Loucy (cell line): ENCODE data around the gene MAN1A2.

Experiments used
- H2AFZ ChIP-seq: fragments of 200-600 bp; sonication (generic); 2 replicates; pipeline ENCODE4 v1.6.0; 2016; ENCODE audit warnings: antibody characterized with exemption, mild to moderate bottlenecking, low read length, moderate library complexity
- H3F3A ChIP-seq: fragments of 200-600 bp; 2 replicates; pipeline ENCODE4 v1.6.0; 2016; ENCODE audit warnings: antibody characterized with exemption, low read depth, mild to moderate bottlenecking
- H3K27me3 ChIP-seq: fragments of 200-600 bp; sonication (generic); 2 replicates; pipeline ENCODE4 v1.6.1; 2014; ENCODE audit warnings: low read length, mild to moderate bottlenecking; ENCODE audit not compliant: insufficient read depth, poor library complexity, severe bottlenecking
- H3K36me3 ChIP-seq: fragments of 200-600 bp; sonication (generic); 2 replicates; pipeline ENCODE4 v1.6.1; 2016; ENCODE audit warnings: low read length; ENCODE audit not compliant: insufficient read depth
- H3K4me1 ChIP-seq: fragments of 200-600 bp; sonication (generic); 2 replicates; pipeline ENCODE4 v1.5.1; 2014; ENCODE audit warnings: low read length, mild to moderate bottlenecking; ENCODE audit not compliant: insufficient read depth, poor library complexity, severe bottlenecking
- H3K4me2 ChIP-seq: fragments of 200-600 bp; sonication (generic); 2 replicates; pipeline ENCODE4 v1.6.0; 2014; ENCODE audit warnings: antibody characterized with exemption, low read length, low read depth, mild to moderate bottlenecking; ENCODE audit not compliant: poor library complexity, severe bottlenecking
- H3K4me3 ChIP-seq: fragments of 200-600 bp; sonication (generic); 2 replicates; pipeline ENCODE4 v1.5.1; 2014; ENCODE audit warnings: low read length, mild to moderate bottlenecking, mixed read lengths; ENCODE audit not compliant: poor library complexity, severe bottlenecking
- H3K79me2 ChIP-seq: fragments of 200-600 bp; sonication (generic); 2 replicates; pipeline ENCODE4 v1.6.1; 2014; ENCODE audit warnings: low read length; ENCODE audit not compliant: insufficient read depth
- H3K9ac ChIP-seq: fragments of 200-600 bp; sonication (generic); 2 replicates; pipeline ENCODE4 v1.6.0; 2014; ENCODE audit warnings: mild to moderate bottlenecking, low read depth, low read length, moderate library complexity; ENCODE audit not compliant: poor library complexity, severe bottlenecking
- H3K9me2 ChIP-seq: fragments of 200-600 bp; sonication (generic); replicated peaks from 2 replicates; pipeline ENCODE4 v1.6.1; 2016; ENCODE audit warnings: low read depth, low read length, mixed read lengths
- H3K9me3 ChIP-seq: fragments of 200-600 bp; sonication (generic); 2 replicates; pipeline ENCODE4 v1.6.1; 2014; ENCODE audit warnings: mild to moderate bottlenecking, antibody characterized with exemption, low read length, low read depth; ENCODE audit not compliant: insufficient read depth
- H4K20me1 ChIP-seq: fragments of 200-600 bp; sonication (generic); 2 replicates; pipeline ENCODE4 v1.6.0; 2014; ENCODE audit warnings: antibody characterized with exemption, low read length, mild to moderate bottlenecking; ENCODE audit not compliant: insufficient read depth, poor library complexity, severe bottlenecking
- EZH2phosphoT487 ChIP-seq: fragments of 200-600 bp; IDR thresholded peaks from 2 replicates; pipeline ENCODE4 v1.6.1; 2018; ENCODE audit warnings: antibody characterized with exemption, mild to moderate bottlenecking, moderate library complexity, borderline replicate concordance
- TF ChIP-seq, protein P1 (sequence below): fragments of 200-600 bp; sonication (generic); conservative IDR thresholded peaks from 2 replicates; pipeline ENCODE4 v1.5.1; 2014; ENCODE audit warnings: mild to moderate bottlenecking, antibody characterized with exemption, low read length

The MAN1A2 gene

DNA sequence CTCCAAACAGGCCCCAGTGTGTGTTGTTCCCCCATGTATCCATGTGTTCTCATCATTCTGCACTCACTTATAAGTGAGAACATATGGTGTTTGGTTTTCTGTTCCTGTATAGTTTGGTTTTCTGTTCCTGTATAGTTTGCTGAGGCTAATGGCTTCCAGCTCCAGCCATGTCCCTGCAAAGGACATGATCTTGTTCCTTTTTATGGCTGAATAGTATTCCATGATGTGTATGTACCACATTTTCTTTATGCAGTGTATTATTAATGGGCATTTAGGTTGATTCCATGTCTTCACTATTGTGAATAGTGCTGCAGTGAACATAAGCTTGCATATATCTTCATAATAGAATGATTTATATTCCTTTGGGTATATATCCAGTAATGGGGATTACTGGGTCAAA is 111.8 kb downstream of the MAN1A2 start:
- no peaks in the 10 kb centered on the region for H3K4me1 ChIP-seq
- H3K4me3 ChIP-seq: no peak overlapping the region
- no peaks in the 10 kb centered on the region for H3F3A ChIP-seq
- H3K9me2 ChIP-seq: no peaks in the 10 kb centered on the region
- H4K20me1 ChIP-seq: no peaks in the 10 kb centered on the region
- H3K9ac ChIP-seq: no peak overlapping the region
- H3K9me3 ChIP-seq: no peaks in the 10 kb centered on the region
- H3K79me2 ChIP-seq: no peaks in the 10 kb centered on the region
- no peaks in the 10 kb centered on the region for H3K27me3 ChIP-seq
- no peak overlapping the region for H3K4me2 ChIP-seq
- H2AFZ ChIP-seq: no peak overlapping the region
- peaks cover 7% of the 10 kb centered on the region; the same call in 1 of the 2 replicates for H3K36me3 ChIP-seq
- TF ChIP-seq, protein P1, sequence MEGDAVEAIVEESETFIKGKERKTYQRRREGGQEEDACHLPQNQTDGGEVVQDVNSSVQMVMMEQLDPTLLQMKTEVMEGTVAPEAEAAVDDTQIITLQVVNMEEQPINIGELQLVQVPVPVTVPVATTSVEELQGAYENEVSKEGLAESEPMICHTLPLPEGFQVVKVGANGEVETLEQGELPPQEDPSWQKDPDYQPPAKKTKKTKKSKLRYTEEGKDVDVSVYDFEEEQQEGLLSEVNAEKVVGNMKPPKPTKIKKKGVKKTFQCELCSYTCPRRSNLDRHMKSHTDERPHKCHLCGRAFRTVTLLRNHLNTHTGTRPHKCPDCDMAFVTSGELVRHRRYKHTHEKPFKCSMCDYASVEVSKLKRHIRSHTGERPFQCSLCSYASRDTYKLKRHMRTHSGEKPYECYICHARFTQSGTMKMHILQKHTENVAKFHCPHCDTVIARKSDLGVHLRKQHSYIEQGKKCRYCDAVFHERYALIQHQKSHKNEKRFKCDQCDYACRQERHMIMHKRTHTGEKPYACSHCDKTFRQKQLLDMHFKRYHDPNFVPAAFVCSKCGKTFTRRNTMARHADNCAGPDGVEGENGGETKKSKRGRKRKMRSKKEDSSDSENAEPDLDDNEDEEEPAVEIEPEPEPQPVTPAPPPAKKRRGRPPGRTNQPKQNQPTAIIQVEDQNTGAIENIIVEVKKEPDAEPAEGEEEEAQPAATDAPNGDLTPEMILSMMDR: no peak
- TF ChIP-seq EZH2phosphoT487: no peak

DNA sequence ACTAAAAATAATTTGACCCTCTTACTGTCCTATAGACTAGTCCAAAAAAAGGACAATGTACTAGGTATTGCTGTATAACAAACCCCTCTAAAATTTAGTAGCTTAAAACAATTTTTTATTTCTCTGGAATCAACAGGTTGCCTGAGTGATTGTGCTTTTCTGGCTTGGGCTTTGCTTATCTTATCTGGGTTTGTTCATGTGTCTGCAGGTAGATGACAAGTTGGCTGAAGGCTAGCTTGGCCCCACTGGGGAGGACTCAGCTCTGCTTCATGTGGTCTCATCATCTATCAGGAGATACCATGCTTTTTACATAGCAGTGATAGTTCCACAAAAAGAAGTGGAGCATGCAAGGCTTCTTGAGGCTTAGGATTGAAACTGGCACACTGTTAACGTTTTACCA is 114.2 kb downstream of the MAN1A2 start:
- TF ChIP-seq, protein P1: no peak
- no peak for TF ChIP-seq EZH2phosphoT487
- H3K27me3 ChIP-seq: no peaks in the 10 kb centered on the region
- H3K9me2 ChIP-seq: no peaks in the 10 kb centered on the region
- H3K4me1 ChIP-seq: no peaks in the 10 kb centered on the region
- H3K9me3 ChIP-seq: no peaks in the 10 kb centered on the region
- no peaks in the 10 kb centered on the region for H3K79me2 ChIP-seq
- H3F3A ChIP-seq: no peaks in the 10 kb centered on the region
- H3K4me2 ChIP-seq: no peak overlapping the region
- H3K4me3 ChIP-seq: no peak overlapping the region
- no peak overlapping the region for H3K9ac ChIP-seq
- H2AFZ ChIP-seq: no peak overlapping the region
- no peaks in the 10 kb centered on the region for H4K20me1 ChIP-seq
- H3K36me3 ChIP-seq: peaks cover 7% of the 10 kb centered on the region; the same call in 1 of the 2 replicates

DNA sequence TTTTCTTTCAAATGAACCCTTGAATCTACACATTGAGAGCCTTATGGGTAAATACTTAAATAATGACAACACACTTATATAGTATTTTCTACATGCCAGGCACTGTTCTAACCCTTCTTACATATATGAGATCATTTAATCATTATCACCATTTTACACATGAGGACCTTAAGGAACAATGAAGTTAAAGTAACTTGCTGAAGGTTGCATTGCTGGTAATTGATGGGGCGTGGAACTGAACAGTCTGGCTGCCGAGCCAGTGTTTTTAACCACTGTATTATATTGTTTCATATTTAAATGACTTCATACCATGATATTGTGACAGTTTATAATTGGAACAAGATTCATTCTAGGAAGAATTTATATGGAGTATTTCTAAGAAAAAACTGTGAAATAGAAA is 126.7 kb downstream of the MAN1A2 start:
- Histone ChIP-seq H3K79me2 (no peaks in the 10 kb centered on the region), H4K20me1 (no peaks in the 10 kb centered on the region), H3K27me3 (no peaks in the 10 kb centered on the region), H3K4me2 (no peak overlapping the region), H3F3A (no peaks in the 10 kb centered on the region), H3K4me1 (no peaks in the 10 kb centered on the region), H3K9me3 (no peaks in the 10 kb centered on the region), H3K9me2 (no peaks in the 10 kb centered on the region), H2AFZ (no peak overlapping the region), H3K9ac (no peak overlapping the region), H3K4me3 (no peak overlapping the region), H3K36me3 (peaks cover 6% of the 10 kb centered on the region; the same call in 1 of the 2 replicates)
- TF ChIP-seq, protein P1: no peak
- TF ChIP-seq EZH2phosphoT487: no peak
